DMS79 treated with DMSO at 0.1 percent for 48 hours (cell line): ENCODE data around the gene TRIM54.
"Not testable (repeated sequence)": the region's sequence is repeated elsewhere in the genome, so short reads cannot be mapped to it uniquely, and the experiment has no call there.

ENCODE experiments used
- DNase-seq: peaks from one replicate; lab custom pipeline; 2025; lab: John Stamatoyannopoulos, UW

TRIM54 gene

DNA sequence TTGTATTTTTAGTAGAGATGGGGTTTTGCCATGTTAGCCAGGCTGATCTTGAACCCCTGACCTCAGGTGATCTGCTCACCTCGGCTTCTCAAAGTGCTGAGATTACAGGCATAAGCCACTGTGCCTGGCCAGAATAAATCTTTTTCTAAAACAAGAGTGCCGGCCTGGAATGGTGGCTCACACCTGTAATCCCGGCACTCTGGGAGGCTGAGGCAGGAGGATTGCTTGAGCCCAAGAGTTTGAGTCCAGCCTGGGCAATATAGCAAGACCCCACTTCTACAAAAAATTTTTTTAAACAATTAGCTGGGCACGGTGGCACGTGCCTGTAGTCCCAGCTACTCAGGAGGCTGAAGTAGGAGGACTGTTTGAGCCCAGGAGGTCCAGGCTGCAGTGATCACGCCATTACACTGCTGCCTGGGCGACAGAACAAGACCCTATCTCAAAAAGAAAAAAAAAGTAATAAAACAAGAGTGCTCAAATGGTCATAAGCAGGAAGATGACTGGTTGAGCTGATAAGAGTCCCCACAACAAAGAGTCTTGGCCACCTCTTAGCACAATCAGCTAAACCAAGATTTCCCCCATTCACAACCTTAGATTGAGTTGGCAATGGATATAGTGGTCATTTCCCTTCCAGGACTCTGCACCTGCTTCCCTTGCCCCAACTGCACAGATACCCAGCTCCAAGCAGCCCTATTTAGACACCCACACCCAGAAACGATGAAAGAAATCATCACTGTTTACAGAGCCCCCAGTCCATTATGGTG lies 31.8 kb downstream of the TRIM54 start:
- no peak for DNase-seq

GRCh38 chr2:27314709-27315108 lies 32.5 kb downstream of the TRIM54 start:
- DNase-seq: no peak

GRCh38 chr2:27315122-27315521 lies 32.9 kb downstream of the TRIM54 start:
- DNase-seq: no peak

- peak; percentile 81 for DNase-seq
Observed at GRCh38 chr2:27316655-27317412, 34.6 kb downstream of the TRIM54 start.

- DNase-seq: not testable (repeated sequence)
Observed at GRCh38 chr2:27319839-27320238, 37.6 kb downstream of the TRIM54 start.

DNA sequence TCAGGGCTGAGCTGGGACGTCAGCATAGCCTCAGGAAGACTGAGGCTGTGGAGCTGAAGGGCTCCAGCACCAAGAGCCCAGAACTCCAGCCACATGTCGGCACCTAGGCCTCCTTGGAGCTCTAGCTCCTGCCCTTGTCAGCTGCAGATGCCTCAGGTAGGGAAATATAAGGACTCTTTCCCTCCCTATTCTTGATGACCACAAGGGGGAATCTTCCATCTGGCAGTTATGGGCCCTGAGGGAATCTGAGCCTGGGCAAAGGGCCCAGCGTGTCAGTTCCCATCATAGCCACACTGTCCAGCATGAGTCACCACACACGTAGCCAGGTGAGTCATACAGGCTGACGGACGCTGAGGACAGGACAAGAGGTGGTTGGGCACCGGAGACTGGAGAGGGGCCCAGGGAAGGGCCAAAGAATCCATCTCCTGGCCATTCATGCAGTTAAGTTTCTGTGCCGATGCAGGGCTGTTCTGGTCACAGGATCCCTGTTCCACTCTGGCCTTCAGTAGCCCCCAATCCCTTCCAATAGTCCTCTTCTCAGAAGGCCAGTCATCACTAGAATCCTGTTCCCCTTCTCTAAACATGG lies 38.8 kb downstream of the TRIM54 start:
- no peak for DNase-seq

DNA sequence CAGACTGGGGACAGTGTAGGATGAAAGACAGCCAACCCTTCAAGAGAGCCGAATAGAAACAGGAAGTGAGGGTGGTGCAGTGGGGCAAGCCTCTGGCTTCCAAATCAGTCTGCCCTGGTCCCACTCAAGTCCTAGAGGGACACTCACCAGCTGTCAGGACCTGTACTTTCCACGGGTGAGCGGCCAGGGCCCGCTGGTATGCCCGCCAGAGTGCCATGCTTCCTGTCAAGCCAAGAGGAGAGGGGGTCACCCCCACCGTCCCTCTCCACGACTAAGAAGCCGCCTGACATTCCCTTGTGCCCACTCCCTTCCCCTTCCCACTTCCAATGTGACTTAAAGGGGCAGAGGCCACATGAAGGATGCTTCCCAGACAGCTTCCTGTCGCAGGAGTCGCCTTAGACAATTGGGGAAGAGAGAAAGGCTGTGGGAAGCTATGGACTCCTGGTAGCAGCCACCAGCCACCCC lies 40.1 kb downstream of the TRIM54 start:
- no peak for DNase-seq

GRCh38 chr2:27322766-27323595 lies 40.8 kb downstream of the TRIM54 start, which contains the start of gene MPV17:
TSS of gene MPV17 (minus strand) at chr2:27323097. CDS start at chr2:27322517, 580 bp downstream.
- peak; percentile 95 for DNase-seq

- no peak for DNase-seq
Observed at GRCh38 chr2:27323596-27324285, 41.5 kb downstream of the TRIM54 start.

DNA sequence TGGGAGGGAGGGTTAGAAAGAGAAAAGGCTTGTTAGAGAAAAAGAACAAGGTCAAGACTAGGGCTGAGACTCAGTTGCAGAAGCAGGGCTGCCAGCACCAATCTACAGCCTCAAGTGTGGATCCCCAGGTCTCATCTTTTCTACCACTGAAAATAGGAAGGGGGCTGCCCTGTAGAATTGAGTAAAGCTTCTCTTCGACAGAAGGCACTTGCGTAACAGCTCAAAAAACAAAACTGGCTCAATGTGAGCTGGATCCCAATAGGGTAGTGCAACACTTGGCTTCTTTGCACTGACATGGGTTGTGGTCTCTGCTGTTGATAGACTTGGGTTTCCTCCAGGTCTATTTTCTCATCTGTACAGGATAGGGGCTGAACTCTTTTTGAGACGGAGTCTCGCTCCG lies 42.5 kb downstream of the TRIM54 start:
- DNase-seq: no peak

GRCh38 chr2:27335311-27335710 lies 53.1 kb downstream of the TRIM54 start:
- no peak for DNase-seq

- DNase-seq: no peak
Observed at GRCh38 chr2:27336173-27336572, 53.9 kb downstream of the TRIM54 start.

GRCh38 chr2:27347641-27348040 lies 65.4 kb downstream of the TRIM54 start:
- DNase-seq: no peak

DNA sequence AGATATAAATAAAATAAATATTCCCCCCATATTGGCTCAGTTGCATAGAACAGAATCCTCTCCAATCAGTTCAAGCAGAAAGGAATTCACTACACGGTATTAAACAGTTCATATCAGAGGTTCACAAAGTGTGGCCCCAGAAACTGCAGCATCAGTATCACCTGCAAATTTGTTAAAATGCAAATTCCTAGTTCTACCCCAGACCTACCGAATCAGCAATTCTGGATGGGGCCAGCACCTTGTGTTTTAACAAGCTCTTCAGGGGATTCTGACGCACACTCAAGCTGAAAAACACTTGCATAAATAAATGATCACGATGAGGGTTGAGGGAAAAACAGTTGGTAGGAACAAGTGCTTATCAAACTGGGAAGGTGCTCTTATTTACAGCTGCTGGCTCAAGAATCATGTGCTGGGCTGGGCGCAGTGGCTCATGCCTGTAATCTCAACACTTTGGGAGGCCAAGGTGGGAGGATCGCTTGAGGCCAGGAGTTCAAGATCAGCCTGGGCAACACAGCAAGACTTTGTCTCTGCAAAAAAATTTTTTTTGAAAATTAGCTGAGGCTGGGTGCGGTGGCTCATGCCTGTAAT lies 68.0 kb downstream of the TRIM54 start:
- DNase-seq: no peak

DNA sequence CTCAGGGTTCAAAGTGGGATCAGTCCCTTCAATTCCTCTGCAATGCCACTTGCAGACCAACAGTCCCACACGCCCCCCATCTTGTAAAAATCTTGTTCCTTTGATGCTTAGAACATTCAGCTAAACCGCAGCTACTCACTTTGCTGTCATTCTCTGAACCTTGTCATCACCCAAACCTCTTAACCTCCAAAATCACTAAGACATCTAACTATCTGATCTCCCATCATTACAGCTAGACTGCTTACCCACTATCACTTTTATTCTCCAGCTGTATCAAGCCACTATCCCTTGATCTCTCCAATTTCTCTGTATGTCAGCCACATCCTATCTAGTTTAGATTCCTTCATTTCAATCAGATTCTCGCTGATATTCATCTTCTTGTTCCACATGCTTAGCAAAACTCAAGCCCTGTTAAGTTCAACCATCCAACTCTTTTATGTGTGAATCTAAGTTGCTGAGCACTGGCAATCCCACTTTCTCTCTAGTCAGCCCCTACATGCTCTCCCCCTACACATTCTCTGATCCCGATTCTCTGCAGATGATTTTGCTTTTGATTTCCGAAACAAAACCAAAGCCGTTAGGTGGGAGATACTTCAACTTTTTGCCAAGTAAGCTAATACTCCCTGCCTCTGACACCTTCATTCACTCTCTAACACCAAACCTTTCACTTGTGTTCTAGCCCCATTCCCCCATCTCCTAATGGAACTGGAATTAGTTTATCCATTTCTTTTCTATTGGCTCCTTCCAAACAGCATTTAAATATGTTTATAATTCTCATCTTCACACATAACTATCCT lies 69.8 kb downstream of the TRIM54 start:
- DNase-seq: no peak

GRCh38 chr2:27353386-27353761 lies 71.1 kb downstream of the TRIM54 start:
- not testable (repeated sequence) for DNase-seq

GRCh38 chr2:27353762-27354596 lies 71.8 kb downstream of the TRIM54 start:
- DNase-seq: no peak

- no peak for DNase-seq
Observed at GRCh38 chr2:27354597-27354927, 72.3 kb downstream of the TRIM54 start.

DNA sequence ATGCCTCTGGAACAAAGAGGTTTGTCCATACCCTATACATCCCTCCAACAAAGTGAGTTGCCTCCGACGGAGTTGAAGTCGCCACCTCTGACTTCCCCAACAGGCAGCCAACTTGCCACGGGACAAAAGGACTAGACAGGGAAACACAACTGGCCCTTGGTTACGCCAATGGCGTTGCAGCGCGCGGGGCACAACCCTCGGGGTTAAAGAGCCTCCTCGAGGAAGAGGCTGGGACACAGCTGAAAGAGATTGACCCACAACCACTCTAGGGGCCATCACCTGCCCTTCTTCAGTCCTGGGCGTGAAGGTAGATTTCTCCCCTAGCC lies 73.8 kb downstream of the TRIM54 start:
- DNase-seq: peak; percentile 64
